GM23338 (cell line): ENCODE data around the gene SRSF7. TPM values are rescaled to one million over a fixed set of nuclear protein-coding genes. Genes with fewer than 3 reads are reported as not detected.

Source experiments
- ATAC-seq: fragments of 200-7000 bp; cut with Tn5 transposase; 3 replicates; pipeline ENCODE4 v1.9.1; 2020
- DNase-seq: peaks from one replicate; pipeline ENCODE4 v3.0.0-alpha.2; 2015; ENCODE audit warnings: low spot score
- H2AFZ ChIP-seq: fragments of 200-600 bp; sonication (generic); 2 replicates; pipeline ENCODE4 v1.8.0; 2016; ENCODE audit warnings: antibody characterized with exemption, mild to moderate bottlenecking, moderate library complexity
- H3F3A ChIP-seq: fragments of 200-600 bp; sonication (generic); replicated peaks from 2 replicates; pipeline ENCODE4 v1.8.0; 2017; ENCODE audit warnings: antibody characterized with exemption, mixed run types, low read depth
- H3K27ac ChIP-seq: fragments of 200-600 bp; sonication (generic); 2 replicates; pipeline ENCODE4 v1.6.1; 2016; ENCODE audit warnings: low read depth
- H3K27me3 ChIP-seq: fragments of 200-600 bp; sonication (generic); 2 replicates; pipeline ENCODE4 v1.8.0; 2016; ENCODE audit warnings: mild to moderate bottlenecking, mixed run types, moderate library complexity; ENCODE audit not compliant: insufficient read depth
- H3K36me3 ChIP-seq: fragments of 200-600 bp; sonication (generic); 2 replicates; pipeline ENCODE4 v1.8.0; 2016; ENCODE audit warnings: mild to moderate bottlenecking; ENCODE audit not compliant: insufficient read depth
- H3K4me1 ChIP-seq: fragments of 200-600 bp; sonication (generic); 2 replicates; pipeline ENCODE4 v1.8.0; 2016; ENCODE audit warnings: mild to moderate bottlenecking, moderate library complexity; ENCODE audit not compliant: insufficient read depth
- H3K4me2 ChIP-seq: fragments of 200-600 bp; sonication (generic); 2 replicates; pipeline ENCODE4 v1.7.1; 2017; ENCODE audit warnings: mixed run types
- H3K4me3 ChIP-seq: fragments of 200-600 bp; sonication (generic); 2 replicates; pipeline ENCODE4 v1.6.1; 2016; ENCODE audit warnings: mixed run types
- H3K79me2 ChIP-seq: fragments of 200-600 bp; sonication (generic); replicated peaks from 2 replicates; pipeline ENCODE4 v1.8.0; 2017; ENCODE audit warnings: mild to moderate bottlenecking; ENCODE audit not compliant: insufficient read depth
- H3K9me2 ChIP-seq: fragments of 200-600 bp; sonication (generic); 2 replicates; pipeline ENCODE4 v1.8.0; 2017; ENCODE audit not compliant: insufficient read depth
- H4K20me1 ChIP-seq: fragments of 200-600 bp; sonication (generic); replicated peaks from 2 replicates; pipeline ENCODE4 v1.8.0; 2017; ENCODE audit warnings: mild to moderate bottlenecking; ENCODE audit not compliant: insufficient read depth
- H3K27ac Mint-ChIP-seq: 2 replicates; pipeline ENCODE4 v1.8.0; 2020; ENCODE audit warnings: inconsistent platforms, mild to moderate bottlenecking, moderate library complexity, mixed read lengths
- H3K27me3 Mint-ChIP-seq: 3 replicates; pipeline ENCODE4 v1.8.0; 2022; ENCODE audit warnings: low read depth, mild to moderate bottlenecking, moderate library complexity, mixed read lengths, inconsistent platforms; ENCODE audit not compliant: insufficient read depth, poor library complexity
- H3K36me3 Mint-ChIP-seq: 3 replicates; pipeline ENCODE4 v1.8.0; 2021; ENCODE audit warnings: low read depth, mild to moderate bottlenecking, inconsistent platforms, moderate library complexity, mixed read lengths
- H3K4me1 Mint-ChIP-seq: 3 replicates; pipeline ENCODE4 v1.8.0; 2020; ENCODE audit warnings: mild to moderate bottlenecking, inconsistent platforms, mixed read lengths
- H3K4me3 Mint-ChIP-seq: 3 replicates; pipeline ENCODE4 v1.8.0; 2021; ENCODE audit warnings: moderate library complexity, mild to moderate bottlenecking, inconsistent platforms, mixed read lengths
- H3K9me3 Mint-ChIP-seq: 3 replicates; pipeline ENCODE4 v1.8.0; 2020; ENCODE audit warnings: moderate library complexity, mild to moderate bottlenecking, inconsistent platforms, mixed read lengths
- CREB1 ChIP-seq: fragments of 250-450 bp; sonication (Bioruptor Pico); IDR thresholded peaks from 2 replicates; pipeline ENCODE4 v1.5.0; 2020; ENCODE audit warnings: low read depth, mild to moderate bottlenecking, moderate library complexity
- ETS1 ChIP-seq: IDR thresholded peaks from 2 replicates; pipeline ENCODE4 v1.6.1; 2016; ENCODE audit warnings: antibody characterized with exemption
- EZH2 ChIP-seq: fragments of 200-600 bp; sonication (generic); IDR thresholded peaks from one replicate; pipeline ENCODE4 v1.8.0; 2017; ENCODE audit warnings: antibody characterized with exemption, mild to moderate bottlenecking, low read depth; ENCODE audit not compliant: unreplicated experiment
- EZH2phosphoT487 ChIP-seq: fragments of 200-600 bp; sonication (generic); IDR thresholded peaks from one replicate; pipeline ENCODE4 v1.8.1; 2018; ENCODE audit warnings: antibody characterized with exemption; ENCODE audit not compliant: unreplicated experiment
- JUNB ChIP-seq: IDR thresholded peaks from one replicate; pipeline ENCODE4 v1.6.1; 2016; ENCODE audit warnings: antibody characterized with exemption; ENCODE audit not compliant: unreplicated experiment
- NANOG ChIP-seq: IDR thresholded peaks from 2 replicates; pipeline ENCODE4 v1.6.1; 2016; ENCODE audit warnings: antibody characterized with exemption, borderline replicate concordance
- POLR2AphosphoS5 ChIP-seq: IDR thresholded peaks from 2 replicates; pipeline ENCODE4 v1.6.1; 2016; ENCODE audit warnings: antibody characterized with exemption, low read depth
- STAT1 ChIP-seq: IDR thresholded peaks from one replicate; pipeline ENCODE4 v1.6.1; 2016; ENCODE audit warnings: antibody characterized with exemption; ENCODE audit not compliant: unreplicated experiment
- ZNF114 ChIP-seq: fragments of 250-450 bp; sonication (Bioruptor Pico); IDR thresholded peaks from 2 replicates; pipeline ENCODE4 v1.5.0; 2020; ENCODE audit warnings: mild to moderate bottlenecking, moderate library complexity
- ZNF331 ChIP-seq: fragments of 250-450 bp; sonication (Bioruptor Pico); IDR thresholded peaks from 2 replicates; pipeline ENCODE4 v1.5.0; 2020; ENCODE audit warnings: low read depth, mild to moderate bottlenecking, moderate library complexity
- polyA plus RNA-seq: library from polyadenylated mRNA; unstranded; fragments of >200 nt; fragmentation: Nextera tagmentation; extraction: Ambion mirVana; gene quantifications from 2 replicates; pipeline ENCODE4 v1.2.1, GENCODE V29; 2016
- total RNA-seq: library from RNA; depleted of rRNA; stranded (reverse); fragments of >200 nt; shearing (Covaris generic); gene quantifications from 2 replicates; pipeline ENCODE4 v1.2.3, GENCODE V29; 2014
- TF ChIP-seq, protein P1 (sequence below): fragments of 250-450 bp; sonication (Bioruptor Pico); IDR thresholded peaks from 2 replicates; pipeline ENCODE4 v1.5.0; 2020; ENCODE audit warnings: mild to moderate bottlenecking, moderate library complexity
- TF ChIP-seq, protein P2 (sequence below): IDR thresholded peaks from one replicate; pipeline ENCODE4 v1.6.1; 2018; ENCODE audit warnings: antibody characterized with exemption; ENCODE audit not compliant: unreplicated experiment
- TF ChIP-seq, protein P3 (sequence below), 2 experiments: fragments of 200-600 bp in 1 of 2; sonication (generic) in 1 of 2; conservative IDR thresholded peaks; 2 replicates each; pipeline versions ENCODE4 v1.5.1 to v1.6.1; 2016 to 2017; ENCODE audit warnings: antibody characterized with exemption in 2 of 2, low read depth in 2 of 2, mild to moderate bottlenecking in 2 of 2, moderate library complexity in 1 of 2

The SRSF7 gene
- total and polyA plus RNA-seq, 2 experiments from 2014 or later = 251 to 572 TPM

GRCh38 chr2:38747819-38748218 is 3.3 kb downstream of the SRSF7 start (continued):
- TF ChIP-seq, protein P1, sequence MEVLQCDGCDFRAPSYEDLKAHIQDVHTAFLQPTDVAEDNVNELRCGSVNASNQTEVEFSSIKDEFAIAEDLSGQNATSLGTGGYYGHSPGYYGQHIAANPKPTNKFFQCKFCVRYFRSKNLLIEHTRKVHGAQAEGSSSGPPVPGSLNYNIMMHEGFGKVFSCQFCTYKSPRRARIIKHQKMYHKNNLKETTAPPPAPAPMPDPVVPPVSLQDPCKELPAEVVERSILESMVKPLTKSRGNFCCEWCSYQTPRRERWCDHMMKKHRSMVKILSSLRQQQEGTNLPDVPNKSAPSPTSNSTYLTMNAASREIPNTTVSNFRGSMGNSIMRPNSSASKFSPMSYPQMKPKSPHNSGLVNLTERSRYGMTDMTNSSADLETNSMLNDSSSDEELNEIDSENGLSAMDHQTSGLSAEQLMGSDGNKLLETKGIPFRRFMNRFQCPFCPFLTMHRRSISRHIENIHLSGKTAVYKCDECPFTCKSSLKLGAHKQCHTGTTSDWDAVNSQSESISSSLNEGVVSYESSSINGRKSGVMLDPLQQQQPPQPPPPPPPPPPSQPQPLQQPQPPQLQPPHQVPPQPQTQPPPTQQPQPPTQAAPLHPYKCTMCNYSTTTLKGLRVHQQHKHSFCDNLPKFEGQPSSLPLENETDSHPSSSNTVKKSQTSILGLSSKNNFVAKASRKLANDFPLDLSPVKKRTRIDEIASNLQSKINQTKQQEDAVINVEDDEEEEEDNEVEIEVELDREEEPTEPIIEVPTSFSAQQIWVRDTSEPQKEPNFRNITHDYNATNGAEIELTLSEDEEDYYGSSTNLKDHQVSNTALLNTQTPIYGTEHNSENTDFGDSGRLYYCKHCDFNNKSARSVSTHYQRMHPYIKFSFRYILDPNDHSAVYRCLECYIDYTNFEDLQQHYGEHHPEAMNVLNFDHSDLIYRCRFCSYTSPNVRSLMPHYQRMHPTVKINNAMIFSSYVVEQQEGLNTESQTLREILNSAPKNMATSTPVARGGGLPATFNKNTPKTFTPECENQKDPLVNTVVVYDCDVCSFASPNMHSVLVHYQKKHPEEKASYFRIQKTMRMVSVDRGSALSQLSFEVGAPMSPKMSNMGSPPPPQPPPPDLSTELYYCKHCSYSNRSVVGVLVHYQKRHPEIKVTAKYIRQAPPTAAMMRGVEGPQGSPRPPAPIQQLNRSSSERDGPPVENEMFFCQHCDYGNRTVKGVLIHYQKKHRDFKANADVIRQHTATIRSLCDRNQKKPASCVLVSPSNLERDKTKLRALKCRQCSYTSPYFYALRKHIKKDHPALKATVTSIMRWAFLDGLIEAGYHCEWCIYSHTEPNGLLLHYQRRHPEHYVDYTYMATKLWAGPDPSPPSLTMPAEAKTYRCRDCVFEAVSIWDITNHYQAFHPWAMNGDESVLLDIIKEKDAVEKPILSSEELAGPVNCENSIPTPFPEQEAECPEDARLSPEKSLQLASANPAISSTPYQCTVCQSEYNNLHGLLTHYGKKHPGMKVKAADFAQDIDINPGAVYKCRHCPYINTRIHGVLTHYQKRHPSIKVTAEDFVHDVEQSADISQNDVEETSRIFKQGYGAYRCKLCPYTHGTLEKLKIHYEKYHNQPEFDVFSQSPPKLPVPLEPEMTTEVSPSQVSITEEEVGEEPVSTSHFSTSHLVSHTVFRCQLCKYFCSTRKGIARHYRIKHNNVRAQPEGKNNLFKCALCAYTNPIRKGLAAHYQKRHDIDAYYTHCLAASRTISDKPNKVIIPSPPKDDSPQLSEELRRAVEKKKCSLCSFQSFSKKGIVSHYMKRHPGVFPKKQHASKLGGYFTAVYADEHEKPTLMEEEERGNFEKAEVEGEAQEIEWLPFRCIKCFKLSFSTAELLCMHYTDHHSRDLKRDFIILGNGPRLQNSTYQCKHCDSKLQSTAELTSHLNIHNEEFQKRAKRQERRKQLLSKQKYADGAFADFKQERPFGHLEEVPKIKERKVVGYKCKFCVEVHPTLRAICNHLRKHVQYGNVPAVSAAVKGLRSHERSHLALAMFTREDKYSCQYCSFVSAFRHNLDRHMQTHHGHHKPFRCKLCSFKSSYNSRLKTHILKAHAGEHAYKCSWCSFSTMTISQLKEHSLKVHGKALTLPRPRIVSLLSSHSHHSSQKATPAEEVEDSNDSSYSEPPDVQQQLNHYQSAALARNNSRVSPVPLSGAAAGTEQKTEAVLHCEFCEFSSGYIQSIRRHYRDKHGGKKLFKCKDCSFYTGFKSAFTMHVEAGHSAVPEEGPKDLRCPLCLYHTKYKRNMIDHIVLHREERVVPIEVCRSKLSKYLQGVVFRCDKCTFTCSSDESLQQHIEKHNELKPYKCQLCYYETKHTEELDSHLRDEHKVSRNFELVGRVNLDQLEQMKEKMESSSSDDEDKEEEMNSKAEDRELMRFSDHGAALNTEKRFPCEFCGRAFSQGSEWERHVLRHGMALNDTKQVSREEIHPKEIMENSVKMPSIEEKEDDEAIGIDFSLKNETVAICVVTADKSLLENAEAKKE = no peak
- no peak for TF ChIP-seq NANOG
- TF ChIP-seq POLR2AphosphoS5 = no peak
- TF ChIP-seq ZNF331 (CRISPR knock-in tag) = no peak
- no peak for TF ChIP-seq EZH2
- no peak for TF ChIP-seq STAT1

DNA sequence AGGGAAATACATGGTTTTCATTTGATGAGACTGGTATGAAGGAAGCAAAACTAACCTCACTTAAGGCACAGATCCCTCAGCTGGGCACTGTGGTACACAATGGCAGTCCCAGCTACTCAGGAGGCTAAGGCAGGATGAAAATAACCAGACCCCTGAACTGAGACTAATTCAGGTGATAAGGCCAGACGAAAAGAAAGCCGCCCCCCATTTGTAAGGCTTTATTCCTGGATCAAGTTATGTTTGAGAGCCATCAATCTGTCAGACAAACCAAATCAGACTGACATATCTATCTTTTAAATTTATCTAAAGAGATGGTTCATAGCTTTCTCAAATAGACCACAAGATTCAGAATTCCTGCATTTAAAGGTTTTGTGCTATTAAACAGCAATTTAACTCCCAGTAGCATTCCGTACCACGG is 4.1 kb downstream of the SRSF7 start:
- Histone ChIP-seq H3K36me3 (peaks cover 67% of the 10 kb centered on the region), H3K4me2 (peak overlapping the region; percentile 50; the same call in 1 of the 2 replicates), H4K20me1 (peaks cover 66% of the 10 kb centered on the region), H3K9me2 (no peaks in the 10 kb centered on the region), H3K79me2 (peaks cover 74% of the 10 kb centered on the region), H3K4me3 (peak overlapping the region; percentile 99; the same call in 1 of the 2 replicates), H3F3A (peaks cover 68% of the 10 kb centered on the region), H3K4me1 (peaks cover 5% of the 10 kb centered on the region; the same call in 1 of the 2 replicates), H3K27ac (no peak overlapping the region), H3K27me3 (no peaks in the 10 kb centered on the region), H2AFZ (no peak overlapping the region)
- H3K27me3 Mint-ChIP-seq = peaks cover 26% of the 10 kb centered on the region
- peak overlapping the region; percentile 45; the same call in 1 of the 3 replicates for H3K4me3 Mint-ChIP-seq
- peaks cover 34% of the 10 kb centered on the region for H3K4me1 Mint-ChIP-seq
- H3K9me3 Mint-ChIP-seq = peaks cover 6% of the 10 kb centered on the region; the same call in 2 of the 3 replicates
- ATAC-seq (no peak), DNase-seq (no peak)
- H3K27ac Mint-ChIP-seq = no peak overlapping the region
- peaks cover 92% of the 10 kb centered on the region for H3K36me3 Mint-ChIP-seq
- TF ChIP-seq EZH2 = no peak
- TF ChIP-seq JUNB = no peak
- no peak for TF ChIP-seq POLR2AphosphoS5
- no peak for TF ChIP-seq NANOG
- TF ChIP-seq ZNF331 (CRISPR knock-in tag) = no peak
- TF ChIP-seq, protein P2, sequence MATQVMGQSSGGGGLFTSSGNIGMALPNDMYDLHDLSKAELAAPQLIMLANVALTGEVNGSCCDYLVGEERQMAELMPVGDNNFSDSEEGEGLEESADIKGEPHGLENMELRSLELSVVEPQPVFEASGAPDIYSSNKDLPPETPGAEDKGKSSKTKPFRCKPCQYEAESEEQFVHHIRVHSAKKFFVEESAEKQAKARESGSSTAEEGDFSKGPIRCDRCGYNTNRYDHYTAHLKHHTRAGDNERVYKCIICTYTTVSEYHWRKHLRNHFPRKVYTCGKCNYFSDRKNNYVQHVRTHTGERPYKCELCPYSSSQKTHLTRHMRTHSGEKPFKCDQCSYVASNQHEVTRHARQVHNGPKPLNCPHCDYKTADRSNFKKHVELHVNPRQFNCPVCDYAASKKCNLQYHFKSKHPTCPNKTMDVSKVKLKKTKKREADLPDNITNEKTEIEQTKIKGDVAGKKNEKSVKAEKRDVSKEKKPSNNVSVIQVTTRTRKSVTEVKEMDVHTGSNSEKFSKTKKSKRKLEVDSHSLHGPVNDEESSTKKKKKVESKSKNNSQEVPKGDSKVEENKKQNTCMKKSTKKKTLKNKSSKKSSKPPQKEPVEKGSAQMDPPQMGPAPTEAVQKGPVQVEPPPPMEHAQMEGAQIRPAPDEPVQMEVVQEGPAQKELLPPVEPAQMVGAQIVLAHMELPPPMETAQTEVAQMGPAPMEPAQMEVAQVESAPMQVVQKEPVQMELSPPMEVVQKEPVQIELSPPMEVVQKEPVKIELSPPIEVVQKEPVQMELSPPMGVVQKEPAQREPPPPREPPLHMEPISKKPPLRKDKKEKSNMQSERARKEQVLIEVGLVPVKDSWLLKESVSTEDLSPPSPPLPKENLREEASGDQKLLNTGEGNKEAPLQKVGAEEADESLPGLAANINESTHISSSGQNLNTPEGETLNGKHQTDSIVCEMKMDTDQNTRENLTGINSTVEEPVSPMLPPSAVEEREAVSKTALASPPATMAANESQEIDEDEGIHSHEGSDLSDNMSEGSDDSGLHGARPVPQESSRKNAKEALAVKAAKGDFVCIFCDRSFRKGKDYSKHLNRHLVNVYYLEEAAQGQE = no peak
- TF ChIP-seq, protein P3, sequence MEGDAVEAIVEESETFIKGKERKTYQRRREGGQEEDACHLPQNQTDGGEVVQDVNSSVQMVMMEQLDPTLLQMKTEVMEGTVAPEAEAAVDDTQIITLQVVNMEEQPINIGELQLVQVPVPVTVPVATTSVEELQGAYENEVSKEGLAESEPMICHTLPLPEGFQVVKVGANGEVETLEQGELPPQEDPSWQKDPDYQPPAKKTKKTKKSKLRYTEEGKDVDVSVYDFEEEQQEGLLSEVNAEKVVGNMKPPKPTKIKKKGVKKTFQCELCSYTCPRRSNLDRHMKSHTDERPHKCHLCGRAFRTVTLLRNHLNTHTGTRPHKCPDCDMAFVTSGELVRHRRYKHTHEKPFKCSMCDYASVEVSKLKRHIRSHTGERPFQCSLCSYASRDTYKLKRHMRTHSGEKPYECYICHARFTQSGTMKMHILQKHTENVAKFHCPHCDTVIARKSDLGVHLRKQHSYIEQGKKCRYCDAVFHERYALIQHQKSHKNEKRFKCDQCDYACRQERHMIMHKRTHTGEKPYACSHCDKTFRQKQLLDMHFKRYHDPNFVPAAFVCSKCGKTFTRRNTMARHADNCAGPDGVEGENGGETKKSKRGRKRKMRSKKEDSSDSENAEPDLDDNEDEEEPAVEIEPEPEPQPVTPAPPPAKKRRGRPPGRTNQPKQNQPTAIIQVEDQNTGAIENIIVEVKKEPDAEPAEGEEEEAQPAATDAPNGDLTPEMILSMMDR (conservative IDR thresholded peaks at IDR 0.05; ENCODE audit: low read depth in 2 of 2) = no peak
- no peak for TF ChIP-seq STAT1
- TF ChIP-seq CREB1 = no peak
- no peak for TF ChIP-seq ETS1
- no peak for TF ChIP-seq ZNF114 (CRISPR knock-in tag)
- TF ChIP-seq EZH2phosphoT487 = no peak
